ENCODE data around the gene CDH9.
"Not testable (repeated sequence)": the region's sequence is repeated elsewhere in the genome, so short reads cannot be mapped to it uniquely, and the experiment has no call there.

CDH9 gene

GRCh38 chr5:26945901-26946300, 92.5 kb downstream of the CDH9 start:
- DNase-seq (ENCODE audit: low read depth in 2 of 2): no peak

GRCh38 chr5:26942481-26942880, 95.9 kb downstream of the CDH9 start:
- no peak for DNase-seq (ENCODE audit: low read depth in 2 of 2)

- DNase-seq (ENCODE audit: low read depth in 2 of 2): no peak
Measured at GRCh38 chr5:26940994-26941393, 97.4 kb downstream of the CDH9 start.

- no peak for DNase-seq (ENCODE audit: low read depth in 2 of 2)
Measured at GRCh38 chr5:26932238-26932637, 106.1 kb downstream of the CDH9 start.

GRCh38 chr5:26921439-26921838, 116.9 kb downstream of the CDH9 start:
- DNase-seq (ENCODE audit: low read depth in 2 of 2): no peak

GRCh38 chr5:26903469-26903868, 134.9 kb downstream of the CDH9 start:
- DNase-seq (ENCODE audit: low read depth in 2 of 2): no peak

GRCh38 chr5:26894719-26895263, 143.6 kb downstream of the CDH9 start:
- DNase-seq (ENCODE audit: low read depth in 2 of 2): no peak

- no peak for DNase-seq (ENCODE audit: low read depth in 2 of 2)
Measured at GRCh38 chr5:26893078-26893477, 145.3 kb downstream of the CDH9 start.

GRCh38 chr5:26889815-26890214, 148.6 kb downstream of the CDH9 start:
- DNase-seq (ENCODE audit: low read depth in 2 of 2): no peak

- no peak for DNase-seq (ENCODE audit: low read depth in 2 of 2)
Measured at GRCh38 chr5:26884481-26884880, 153.9 kb downstream of the CDH9 start.

- DNase-seq (ENCODE audit: low read depth in 2 of 2): no peak
Measured at GRCh38 chr5:26883375-26883774, 155.0 kb downstream of the CDH9 start.

GRCh38 chr5:26881901-26882300, 156.5 kb downstream of the CDH9 start:
- no peak for DNase-seq (ENCODE audit: low read depth in 2 of 2)

GRCh38 chr5:26877154-26877553, 161.2 kb downstream of the CDH9 start:
- no peak for DNase-seq (ENCODE audit: low read depth in 2 of 2)

- DNase-seq (ENCODE audit: low read depth in 2 of 2): no peak
Measured at GRCh38 chr5:26872337-26872736, 166.0 kb downstream of the CDH9 start.

- DNase-seq (ENCODE audit: low read depth in 2 of 2): no peak
Measured at GRCh38 chr5:26869781-26870180, 168.6 kb downstream of the CDH9 start.

- no peak for DNase-seq (ENCODE audit: low read depth in 2 of 2)
Measured at GRCh38 chr5:26868504-26868903, 169.9 kb downstream of the CDH9 start.

GRCh38 chr5:26864061-26864460, 174.3 kb downstream of the CDH9 start:
- no peak for DNase-seq (ENCODE audit: low read depth in 2 of 2)

GRCh38 chr5:26856238-26856637, 182.1 kb downstream of the CDH9 start:
- DNase-seq (ENCODE audit: low read depth in 2 of 2): no peak

GRCh38 chr5:26852450-26852849, 185.9 kb downstream of the CDH9 start:
- DNase-seq (ENCODE audit: low read depth in 2 of 2): not testable (repeated sequence)

- DNase-seq (ENCODE audit: low read depth in 2 of 2): no peak
Measured at GRCh38 chr5:26847041-26847736, 191.2 kb downstream of the CDH9 start.

- no peak for DNase-seq (ENCODE audit: low read depth in 2 of 2)
Measured at GRCh38 chr5:26843677-26844076, 194.7 kb downstream of the CDH9 start.

GRCh38 chr5:26833596-26833995, 204.8 kb downstream of the CDH9 start:
- no peak for DNase-seq (ENCODE audit: low read depth in 2 of 2)

All from stimulated activated CD8-positive, alpha-beta memory T cell treated with anti-CD3 and anti-CD28 coated beads, Interleukin-7, amount 100 ng/mL, for 4 hours (primary cell).